K562 (cell line): Measurements from ENCODE around the gene MRPL42. TPM values are rescaled to one million over a fixed set of nuclear protein-coding genes. Genes with fewer than 3 reads are reported as not detected.

Source experiments
- CCNT2 ChIP-seq: IDR thresholded peaks from 2 replicates; pipeline ENCODE4 v1.6.1; 2011; ENCODE audit warnings: borderline replicate concordance, low read depth, mild to moderate bottlenecking, moderate library complexity, mixed read lengths, low read length; ENCODE audit not compliant: insufficient read length; ENCODE audit errors: extremely low read depth
- CHD1 ChIP-seq: fragments of 200-600 bp; sonication (generic); IDR thresholded peaks from one replicate; pipeline ENCODE4 v1.6.1; 2012; ENCODE audit warnings: mild to moderate bottlenecking, moderate library complexity, low read length, inconsistent platforms
- ETS1 ChIP-seq: conservative IDR thresholded peaks from 2 replicates; pipeline ENCODE4 v1.6.1; 2011; ENCODE audit warnings: low read depth, mild to moderate bottlenecking, low read length; ENCODE audit not compliant: control insufficient read depth
- FOXP1 ChIP-seq: sonication (generic); formaldehyde crosslinking; IDR thresholded peaks from 2 replicates; pipeline ENCODE4 v1.8.0; 2022; ENCODE audit warnings: mild to moderate bottlenecking, missing genetic modification reagents
- HDAC1 ChIP-seq, 2 experiments: fragments of 450-650 bp; IDR thresholded peaks; 2 replicates each; pipeline ENCODE4 v1.6.1; 2016 to 2017; ENCODE audit warnings: inconsistent platforms in 1 of 2, mild to moderate bottlenecking in 1 of 2, moderate library complexity in 1 of 2
- MAX ChIP-seq: sonication (generic); formaldehyde crosslinking; IDR thresholded peaks from 2 replicates; pipeline ENCODE4 v1.9.0; 2022; ENCODE audit warnings: mild to moderate bottlenecking, missing genetic modification reagents
- MNT ChIP-seq, 2 experiments: fragments of 450-650 bp; conservative IDR thresholded peaks; 2 replicates each; pipeline ENCODE4 v1.6.1; 2017; ENCODE audit warnings: mild to moderate bottlenecking in 2 of 2, moderate library complexity in 2 of 2
- SAP30 ChIP-seq: fragments of 200-600 bp; sonication (generic); IDR thresholded peaks from 2 replicates; pipeline ENCODE4 v1.6.1; 2012; ENCODE audit warnings: borderline replicate concordance, low read depth, mild to moderate bottlenecking, moderate library complexity, low read length, control low read depth, inconsistent platforms; ENCODE audit not compliant: insufficient read depth, poor library complexity, severe bottlenecking
- SRSF1 ChIP-seq: fragments of 200-400 bp; formaldehyde crosslinking; IDR thresholded peaks from 2 replicates; pipeline ENCODE4 v1.6.1; 2017; ENCODE audit warnings: mild to moderate bottlenecking, low read depth, low read length, moderate library complexity
- THAP12 ChIP-seq: fragments of 250-450 bp; sonication (Bioruptor Pico); IDR thresholded peaks from 2 replicates; pipeline ENCODE4 v1.9.0; 2021; ENCODE audit warnings: mild to moderate bottlenecking, inconsistent platforms
- ZBTB7A ChIP-seq: IDR thresholded peaks from 2 replicates; pipeline ENCODE4 v1.6.1; 2011; ENCODE audit warnings: low read depth, mild to moderate bottlenecking, low read length, moderate library complexity, borderline replicate concordance; ENCODE audit not compliant: control insufficient read depth
- polyA plus RNA-seq, 8 experiments: library from polyadenylated mRNA; depleted of rRNA in 4 of 8; stranded (reverse) in 5 of 8; unstranded in 3 of 8; fragments of >200 nt; fragmentation: Nextera tagmentation in 2 of 8; fragmentation: Illumina TruSeq in 1 of 8; extraction: Ambion mirVana in 2 of 8; extraction: Trizol in 1 of 8; gene quantifications; 2 replicates each; pipeline versions ENCODE4 v1.2.1 to v1.2.3, GENCODE V29; 2011 to 2014; ENCODE audit warnings: inconsistent platforms in 1 of 8, missing spikeins in 1 of 8
- total RNA-seq, 7 experiments: library from RNA; depleted of rRNA in 6 of 7; stranded (reverse); fragments of >200 nt in 6 of 7; fragmentation: Illumina TruSeq in 2 of 7; extraction: Trizol in 2 of 7; gene quantifications; 2 replicates each; pipeline versions ENCODE4 v1.2.1 to v1.2.3, GENCODE V29; 2011 to 2021; ENCODE audit warnings: low replicate concordance in 1 of 7
- TF ChIP-seq, protein P1 (sequence below), 3 experiments: fragments of 200-800 bp in 1 of 3; sonication (Bioruptor generic) in 1 of 3; sonication (generic) in 1 of 3; formaldehyde crosslinking in 1 of 3; IDR thresholded peaks; 2 replicates each; pipeline versions ENCODE4 v1.6.1 to v1.8.0; 2016 to 2022; ENCODE audit warnings: mild to moderate bottlenecking in 2 of 3, missing compliant biosample characterization in 2 of 3, missing genetic modification characterization in 2 of 3, missing genetic modification reagents in 1 of 3
- TF ChIP-seq, protein P2 (sequence below): sonication (generic); formaldehyde crosslinking; IDR thresholded peaks from 2 replicates; pipeline ENCODE4 v1.8.1; 2023; ENCODE audit warnings: mild to moderate bottlenecking, missing genetic modification reagents
- TF ChIP-seq, protein P3 (sequence below): sonication (generic); formaldehyde crosslinking; IDR thresholded peaks from 2 replicates; pipeline ENCODE4 v1.8.0; 2023; ENCODE audit warnings: mild to moderate bottlenecking, missing genetic modification reagents

Gene MRPL42
- total and polyA plus RNA-seq, 9 of the 15 experiments (the other 6 are each of a cell fraction or from before 2014, with no cell fraction given) = 104 to 806 (median 218) TPM

DNA sequence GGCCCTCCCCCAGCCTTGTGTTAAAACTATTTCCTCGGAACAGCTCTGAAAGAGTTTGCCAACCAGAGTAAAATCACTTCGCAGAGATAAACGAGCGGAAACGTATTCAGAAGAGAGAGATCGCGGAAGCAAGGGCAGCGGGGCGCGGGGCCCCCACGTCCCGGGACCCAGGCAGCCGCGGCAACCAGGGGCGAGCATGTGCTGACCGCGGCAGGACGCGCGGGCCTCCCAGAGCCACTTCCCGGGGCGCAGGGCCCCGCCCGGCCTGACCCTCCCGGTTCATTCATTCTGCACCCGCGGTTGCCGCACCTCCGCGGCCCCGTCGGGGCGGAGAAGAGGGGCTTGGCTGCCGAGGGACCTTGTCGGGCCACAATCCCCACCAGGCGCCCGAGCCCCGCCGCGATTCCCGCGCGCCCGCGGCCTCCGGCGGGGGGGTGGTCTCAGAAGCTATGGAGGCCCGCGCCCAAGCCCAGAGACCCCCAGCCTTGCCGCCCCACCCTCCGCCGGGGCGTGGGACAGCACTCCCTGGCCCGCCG lies 26.2 kb upstream of the MRPL42 start (continued):
- TF ChIP-seq, protein P1, sequence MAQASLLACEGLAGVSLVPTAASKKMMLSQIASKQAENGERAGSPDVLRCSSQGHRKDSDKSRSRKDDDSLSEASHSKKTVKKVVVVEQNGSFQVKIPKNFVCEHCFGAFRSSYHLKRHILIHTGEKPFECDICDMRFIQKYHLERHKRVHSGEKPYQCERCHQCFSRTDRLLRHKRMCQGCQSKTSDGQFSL (CRISPR knock-in tag; IDR thresholded peaks at IDR 0.05) = 0 out of 2 replicates have a peak, but pooled peaks have one; percentile 13
- TF ChIP-seq, protein P1 (tag; IDR thresholded peaks at IDR 0.05) = no peak
- TF ChIP-seq FOXP1 (CRISPR knock-in tag) (peak; percentile 20; the same call in 1 of the 2 replicates), HDAC1 (IDR thresholded peaks at IDR 0.05) (peak in 1 of 2 experiments; percentile 86; a peak in 2 of 4 replicates), CHD1 (peak; percentile 77), ZBTB7A (peak; percentile 83; the same call in 1 of the 2 replicates), MAX (CRISPR knock-in tag) (peak; percentile 58), SAP30 (peak; percentile 92), SRSF1 (0 out of 2 replicates have a peak, but pooled peaks have one; percentile 55), THAP12 (CRISPR knock-in tag) (no peak), CCNT2 (peak; percentile 17), ETS1 (peak; percentile 41; the same call in 1 of the 2 replicates), MNT (conservative IDR thresholded peaks at IDR 0.05) (peak in 1 of 2 experiments; percentile 16; a peak in 2 of 4 replicates)
- TF ChIP-seq, protein P2, sequence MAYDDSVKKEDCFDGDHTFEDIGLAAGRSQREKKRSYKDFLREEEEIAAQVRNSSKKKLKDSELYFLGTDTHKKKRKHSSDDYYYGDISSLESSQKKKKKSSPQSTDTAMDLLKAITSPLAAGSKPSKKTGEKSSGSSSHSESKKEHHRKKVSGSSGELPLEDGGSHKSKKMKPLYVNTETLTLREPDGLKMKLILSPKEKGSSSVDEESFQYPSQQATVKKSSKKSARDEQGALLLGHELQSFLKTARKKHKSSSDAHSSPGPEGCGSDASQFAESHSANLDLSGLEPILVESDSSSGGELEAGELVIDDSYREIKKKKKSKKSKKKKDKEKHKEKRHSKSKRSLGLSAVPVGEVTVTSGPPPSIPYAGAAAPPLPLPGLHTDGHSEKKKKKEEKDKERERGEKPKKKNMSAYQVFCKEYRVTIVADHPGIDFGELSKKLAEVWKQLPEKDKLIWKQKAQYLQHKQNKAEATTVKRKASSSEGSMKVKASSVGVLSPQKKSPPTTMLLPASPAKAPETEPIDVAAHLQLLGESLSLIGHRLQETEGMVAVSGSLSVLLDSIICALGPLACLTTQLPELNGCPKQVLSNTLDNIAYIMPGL (CRISPR knock-in tag) = 0 out of 2 replicates have a peak, but pooled peaks have one; percentile 4
- TF ChIP-seq, protein P3, sequence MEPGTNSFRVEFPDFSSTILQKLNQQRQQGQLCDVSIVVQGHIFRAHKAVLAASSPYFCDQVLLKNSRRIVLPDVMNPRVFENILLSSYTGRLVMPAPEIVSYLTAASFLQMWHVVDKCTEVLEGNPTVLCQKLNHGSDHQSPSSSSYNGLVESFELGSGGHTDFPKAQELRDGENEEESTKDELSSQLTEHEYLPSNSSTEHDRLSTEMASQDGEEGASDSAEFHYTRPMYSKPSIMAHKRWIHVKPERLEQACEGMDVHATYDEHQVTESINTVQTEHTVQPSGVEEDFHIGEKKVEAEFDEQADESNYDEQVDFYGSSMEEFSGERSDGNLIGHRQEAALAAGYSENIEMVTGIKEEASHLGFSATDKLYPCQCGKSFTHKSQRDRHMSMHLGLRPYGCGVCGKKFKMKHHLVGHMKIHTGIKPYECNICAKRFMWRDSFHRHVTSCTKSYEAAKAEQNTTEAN (CRISPR knock-in tag) = no peak
